K562 (cell line): ENCODE results near the gene LIN28A. TPM values are rescaled to one million over a fixed set of nuclear protein-coding genes. Genes with fewer than 3 reads are reported as not detected.
A peak's percentile ranks its signal among the peaks of the same experiment; 100 is the strongest.

Experiments used
- BRCA1 ChIP-seq, 2 experiments: fragments of 450-650 bp in 1 of 2; sonication (generic) in 1 of 2; formaldehyde crosslinking in 1 of 2; IDR thresholded peaks; 2 replicates each; pipeline versions ENCODE4 v1.5.0 to v1.6.1; 2017 to 2020; ENCODE audit warnings: mild to moderate bottlenecking in 1 of 2, missing genetic modification reagents in 1 of 2
- ETS2 ChIP-seq: IDR thresholded peaks from 2 replicates; pipeline ENCODE4 v1.6.1; 2016; ENCODE audit warnings: borderline replicate concordance, missing genetic modification characterization, mild to moderate bottlenecking, moderate library complexity, missing compliant biosample characterization; ENCODE audit not compliant: poor library complexity, severe bottlenecking
- HDAC3 ChIP-seq: fragments of 450-650 bp; IDR thresholded peaks from 2 replicates; pipeline ENCODE4 v1.6.1; 2018; ENCODE audit warnings: borderline replicate concordance, mild to moderate bottlenecking, moderate library complexity; ENCODE audit not compliant: partially characterized antibody
- HMGN3 ChIP-seq: IDR thresholded peaks from 2 replicates; pipeline ENCODE4 v1.6.1; 2011; ENCODE audit warnings: borderline replicate concordance, low read depth, mild to moderate bottlenecking, mixed read lengths, low read length; ENCODE audit not compliant: insufficient read length; ENCODE audit errors: extremely low read depth
- ILF3 ChIP-seq: fragments of 450-650 bp; IDR thresholded peaks from 2 replicates; pipeline ENCODE4 v1.6.1; 2018; ENCODE audit warnings: antibody characterized with exemption, mild to moderate bottlenecking, moderate library complexity, borderline replicate concordance
- MGA ChIP-seq: fragments of 450-650 bp; IDR thresholded peaks from 2 replicates; pipeline ENCODE4 v1.6.1; 2016; ENCODE audit warnings: mild to moderate bottlenecking, moderate library complexity
- PHTF2 ChIP-seq: fragments of 250-450 bp; sonication (Bioruptor Pico); IDR thresholded peaks from 2 replicates; pipeline ENCODE4 v1.5.0; 2021; ENCODE audit warnings: mild to moderate bottlenecking
- PTBP1 ChIP-seq: fragments of 200-400 bp; formaldehyde crosslinking; IDR thresholded peaks from 2 replicates; pipeline ENCODE4 v1.6.1; 2017; ENCODE audit warnings: low read depth, low read length
- TGIF2 ChIP-seq: sonication (generic); formaldehyde crosslinking; IDR thresholded peaks from 2 replicates; pipeline ENCODE4 v1.8.1; 2022; ENCODE audit warnings: mild to moderate bottlenecking, missing genetic modification reagents, moderate library complexity
- YY1 ChIP-seq, 3 experiments: IDR thresholded peaks; 2 replicates each; pipeline ENCODE4 v1.6.1; 2011; ENCODE audit warnings: low read length in 2 of 3, mild to moderate bottlenecking in 2 of 3, moderate library complexity in 2 of 3, borderline replicate concordance in 1 of 3, control low read depth in 1 of 3, low read depth in 1 of 3; ENCODE audit not compliant: insufficient read depth in 3 of 3, insufficient replicate concordance in 2 of 3, control insufficient read depth in 1 of 3, insufficient read length in 1 of 3; ENCODE audit errors: extremely low read depth in 1 of 3
- ZNF133 ChIP-seq: fragments of 250-450 bp; sonication (Bioruptor Pico); IDR thresholded peaks from 2 replicates; pipeline ENCODE4 v1.4.0; 2020; ENCODE audit warnings: mild to moderate bottlenecking
- ZNF280A ChIP-seq: fragments of 450-650 bp; IDR thresholded peaks from 2 replicates; pipeline ENCODE4 v1.6.1; 2018; ENCODE audit warnings: mild to moderate bottlenecking, low read depth; ENCODE audit not compliant: partially characterized antibody
- ZNF311 ChIP-seq: fragments of 250-450 bp; sonication (Bioruptor Pico); IDR thresholded peaks from 2 replicates; pipeline ENCODE4 v1.4.0; 2020; ENCODE audit warnings: mild to moderate bottlenecking, moderate library complexity
- polyA plus RNA-seq, 8 experiments: library from polyadenylated mRNA; depleted of rRNA in 4 of 8; stranded (reverse) in 5 of 8; unstranded in 3 of 8; fragments of >200 nt; fragmentation: Nextera tagmentation in 2 of 8; fragmentation: Illumina TruSeq in 1 of 8; extraction: Ambion mirVana in 2 of 8; extraction: Trizol in 1 of 8; gene quantifications; 2 replicates each; pipeline versions ENCODE4 v1.2.1 to v1.2.3, GENCODE V29; 2011 to 2014; ENCODE audit warnings: inconsistent platforms in 1 of 8, missing spikeins in 1 of 8
- total RNA-seq, 7 experiments: library from RNA; depleted of rRNA in 6 of 7; stranded (reverse); fragments of >200 nt in 6 of 7; fragmentation: Illumina TruSeq in 2 of 7; extraction: Trizol in 2 of 7; gene quantifications; 2 replicates each; pipeline versions ENCODE4 v1.2.1 to v1.2.3, GENCODE V29; 2011 to 2021; ENCODE audit warnings: low replicate concordance in 1 of 7

The LIN28A gene
- total and polyA plus RNA-seq, 9 of the 15 experiments (the other 6 are each of a cell fraction or from before 2014, with no cell fraction given), result 0.80 to 5.4 (median 3.9) TPM

GRCh38 chr1:26431979-26432695 is 21.5 kb downstream of the LIN28A start, which contains the start of gene DHDDS (continued):
- TF ChIP-seq HDAC3 (no peak), ILF3 (no peak), BRCA1 (IDR thresholded peaks at IDR 0.05) (no peak), BRCA1 (CRISPR knock-in tag; IDR thresholded peaks at IDR 0.05) (no peak), ZNF311 (no peak), ZNF280A (no peak), YY1 (IDR thresholded peaks at IDR 0.05; ENCODE audit: borderline replicate concordance in 1 of 3, control insufficient read depth in 1 of 3, extremely low read depth in 1 of 3, insufficient read depth in 3 of 3, insufficient read length in 1 of 3, insufficient replicate concordance in 2 of 3, low read depth in 1 of 3, low read length in 2 of 3) (peak in 1 of 3 experiments; percentile 54), HMGN3 (peak; percentile 92), ETS2 (no peak), PHTF2 (CRISPR knock-in tag) (no peak), ZNF133 (CRISPR knock-in tag) (no peak), PTBP1 (0 out of 2 replicates have a peak, but pooled peaks have one; percentile 45), MGA (peak; percentile 100), TGIF2 (no peak)
